ENCODE data around the gene C3orf70. TPM values are rescaled to one million over a fixed set of nuclear protein-coding genes. Genes with fewer than 3 reads are reported as not detected.

The C3orf70 gene
- total RNA-seq, 2 donors from 2014 or later, result 2.6 to 3.4 TPM

DNA sequence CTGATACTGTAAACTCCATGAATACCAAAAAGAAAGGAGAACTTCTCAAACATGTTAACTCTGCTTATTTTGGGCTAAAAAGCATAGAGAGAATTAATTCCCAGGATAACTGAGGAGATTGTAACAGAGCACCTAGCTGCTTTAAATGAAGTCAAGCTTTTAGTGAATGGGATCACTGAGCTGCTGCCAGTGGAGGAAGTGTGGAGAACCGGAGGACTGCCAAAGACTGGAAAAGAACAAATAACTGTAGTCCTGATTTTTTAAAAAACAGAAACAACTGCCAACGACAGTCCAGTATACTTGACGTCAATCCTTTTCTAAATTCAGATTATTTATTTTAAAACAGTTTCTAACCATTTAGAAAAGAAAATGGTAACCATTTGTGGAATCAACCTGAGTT, 3.3 kb downstream of the C3orf70 start:
- Histone ChIP-seq H3K4me1 (peaks cover 0 to 12% of the 10 kb centered on the region in 2 donors), H3K27ac (no peak overlapping the region), H3K27me3 (peaks cover 0 to 3% of the 10 kb centered on the region in 2 donors), H3K36me3 (no peaks in the 10 kb centered on the region), H3K4me3 (no peak overlapping the region), H3K9me3 (no peaks in the 10 kb centered on the region)
- TF ChIP-seq, protein P1, sequence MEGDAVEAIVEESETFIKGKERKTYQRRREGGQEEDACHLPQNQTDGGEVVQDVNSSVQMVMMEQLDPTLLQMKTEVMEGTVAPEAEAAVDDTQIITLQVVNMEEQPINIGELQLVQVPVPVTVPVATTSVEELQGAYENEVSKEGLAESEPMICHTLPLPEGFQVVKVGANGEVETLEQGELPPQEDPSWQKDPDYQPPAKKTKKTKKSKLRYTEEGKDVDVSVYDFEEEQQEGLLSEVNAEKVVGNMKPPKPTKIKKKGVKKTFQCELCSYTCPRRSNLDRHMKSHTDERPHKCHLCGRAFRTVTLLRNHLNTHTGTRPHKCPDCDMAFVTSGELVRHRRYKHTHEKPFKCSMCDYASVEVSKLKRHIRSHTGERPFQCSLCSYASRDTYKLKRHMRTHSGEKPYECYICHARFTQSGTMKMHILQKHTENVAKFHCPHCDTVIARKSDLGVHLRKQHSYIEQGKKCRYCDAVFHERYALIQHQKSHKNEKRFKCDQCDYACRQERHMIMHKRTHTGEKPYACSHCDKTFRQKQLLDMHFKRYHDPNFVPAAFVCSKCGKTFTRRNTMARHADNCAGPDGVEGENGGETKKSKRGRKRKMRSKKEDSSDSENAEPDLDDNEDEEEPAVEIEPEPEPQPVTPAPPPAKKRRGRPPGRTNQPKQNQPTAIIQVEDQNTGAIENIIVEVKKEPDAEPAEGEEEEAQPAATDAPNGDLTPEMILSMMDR (IDR thresholded peaks at IDR 0.05), result no peak
- no peak for DNase-seq (ENCODE audit: low spot score)

DNA sequence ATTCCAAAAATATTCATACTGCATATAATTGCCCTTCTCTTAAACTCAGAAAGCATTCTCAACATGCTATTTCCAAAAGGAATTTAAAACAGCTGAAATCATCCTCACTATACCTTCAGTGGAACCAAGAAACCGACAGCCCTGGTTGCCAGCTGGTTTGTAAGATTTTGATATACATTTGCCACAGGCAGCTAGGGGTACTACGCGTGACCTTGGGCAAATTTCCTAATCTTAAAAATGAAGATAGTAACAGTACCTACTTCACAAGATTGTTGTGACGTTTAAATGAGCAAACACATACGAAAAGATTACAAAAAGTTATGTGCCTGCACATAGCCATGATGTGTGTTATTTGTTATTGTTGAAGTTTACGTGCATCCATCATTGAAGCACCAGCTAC, 7.3 kb downstream of the C3orf70 start:
- no peaks in the 10 kb centered on the region for H3K4me1 ChIP-seq
- DNase-seq (ENCODE audit: low spot score), result no peak
- H3K27me3 ChIP-seq, result peaks cover 0 to 3% of the 10 kb centered on the region in 2 donors
- TF ChIP-seq, protein P1 (IDR thresholded peaks at IDR 0.05), result no peak
- H3K27ac ChIP-seq, result no peak overlapping the region
- no peaks in the 10 kb centered on the region for H3K9me3 ChIP-seq
- no peaks in the 10 kb centered on the region for H3K36me3 ChIP-seq
- H3K4me3 ChIP-seq, result no peak overlapping the region

DNA sequence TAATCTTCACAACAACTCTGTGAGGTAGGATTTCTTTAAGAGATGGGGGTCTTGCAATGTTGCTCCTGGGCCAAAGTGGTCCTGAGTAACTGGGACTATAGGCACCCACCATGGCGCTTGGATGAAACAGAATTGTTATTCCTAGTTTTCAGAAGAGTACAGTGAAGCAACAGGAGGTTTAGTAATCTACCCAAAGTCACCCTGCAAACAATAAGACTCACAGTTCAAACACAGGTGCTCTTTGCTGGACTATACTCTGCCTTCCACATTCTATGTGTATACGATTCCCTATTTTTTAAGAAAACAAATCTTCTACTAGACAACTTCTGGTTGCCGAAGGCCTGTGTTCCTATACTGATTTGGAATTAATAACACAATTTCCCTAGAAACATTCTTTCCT, 8.1 kb downstream of the C3orf70 start:
- no peaks in the 10 kb centered on the region for H3K4me1 ChIP-seq
- no peak overlapping the region for H3K27ac ChIP-seq
- no peaks in the 10 kb centered on the region for H3K9me3 ChIP-seq
- TF ChIP-seq, protein P1 (IDR thresholded peaks at IDR 0.05), result no peak
- H3K4me3 ChIP-seq, result no peak overlapping the region
- H3K36me3 ChIP-seq, result no peaks in the 10 kb centered on the region
- H3K27me3 ChIP-seq, result peaks cover 0 to 3% of the 10 kb centered on the region in 2 donors
- DNase-seq (ENCODE audit: low spot score), result no peak

DNA sequence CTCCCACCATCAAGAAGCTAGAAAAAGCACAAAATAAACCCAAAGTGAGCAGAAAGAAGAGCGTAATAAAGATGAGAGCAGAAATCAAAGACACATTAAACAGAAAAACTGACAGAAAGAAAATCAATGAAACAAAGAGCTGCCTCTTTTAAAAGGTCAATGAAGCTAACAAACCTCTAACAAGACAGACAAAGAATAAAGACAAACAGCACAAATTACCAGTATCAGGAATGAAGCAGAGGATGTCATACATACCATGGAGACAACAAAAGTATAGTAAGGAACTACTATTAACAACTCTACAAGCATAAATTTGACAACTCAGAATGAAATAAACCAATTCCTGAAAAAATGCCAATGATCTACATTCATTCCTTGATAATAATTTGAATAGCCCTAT, 15.0 kb downstream of the C3orf70 start:
- DNase-seq (ENCODE audit: low spot score), result no peak
- TF ChIP-seq, protein P1 (IDR thresholded peaks at IDR 0.05), result no peak
- H3K9me3 ChIP-seq, result no peaks in the 10 kb centered on the region
- H3K27me3 ChIP-seq, result no peaks in the 10 kb centered on the region
- no peaks in the 10 kb centered on the region for H3K4me1 ChIP-seq
- H3K27ac ChIP-seq, result no peak overlapping the region
- no peaks in the 10 kb centered on the region for H3K36me3 ChIP-seq
- no peak overlapping the region for H3K4me3 ChIP-seq

DNA sequence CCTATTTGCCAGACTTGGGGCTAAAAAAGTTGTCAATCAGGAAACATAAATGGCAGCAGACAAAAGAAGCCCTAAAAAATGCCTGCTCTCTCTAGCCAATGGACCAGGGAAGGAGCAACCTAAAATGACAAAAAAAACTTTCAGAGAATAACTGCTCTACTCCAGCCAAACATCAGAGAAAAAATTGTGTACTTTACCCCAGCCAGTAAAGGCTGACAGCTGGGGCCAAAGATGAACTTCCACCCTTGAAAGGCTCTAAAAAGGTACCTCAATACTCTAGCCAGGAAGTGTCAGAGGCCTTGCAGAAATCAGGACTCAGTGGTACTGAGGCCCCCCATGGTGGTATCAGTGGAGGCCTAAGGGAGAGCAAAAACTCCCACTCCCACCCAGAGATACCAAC, 18.4 kb downstream of the C3orf70 start:
- no peak overlapping the region for H3K4me3 ChIP-seq
- TF ChIP-seq, protein P1 (IDR thresholded peaks at IDR 0.05), result no peak
- no peaks in the 10 kb centered on the region for H3K4me1 ChIP-seq

DNA sequence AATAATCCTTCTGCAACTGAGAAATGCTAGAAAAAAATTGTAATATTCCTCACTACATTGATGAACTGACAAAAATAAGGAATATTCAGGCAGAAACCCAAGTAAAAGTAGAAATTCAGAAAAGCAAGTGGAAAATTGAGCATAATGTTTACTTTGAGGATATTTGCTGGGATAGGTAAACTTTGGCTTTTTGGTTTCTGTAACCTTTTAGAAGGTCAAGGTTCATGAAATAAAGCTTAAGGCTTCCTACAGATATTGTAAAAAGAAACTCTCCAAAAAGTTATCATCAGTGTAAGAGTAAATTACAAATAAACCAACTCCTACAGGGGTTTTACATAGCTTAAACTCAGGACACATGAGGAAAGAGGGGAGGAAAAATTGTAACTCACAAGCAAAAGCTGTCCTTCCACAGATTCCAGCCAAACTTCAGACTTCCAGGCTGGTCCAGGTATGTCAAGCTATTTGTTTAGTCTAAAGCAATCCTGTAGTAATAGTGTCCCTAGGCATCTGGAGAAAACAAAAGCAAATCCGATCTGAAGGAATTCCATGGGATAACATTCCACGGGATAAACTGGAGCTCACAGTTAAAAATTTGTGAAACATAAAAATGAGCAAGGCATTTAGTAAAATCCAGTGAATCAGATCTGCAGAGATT, 21.1 kb downstream of the C3orf70 start:
- DNase-seq (ENCODE audit: low spot score), result no peak
- H3K9me3 ChIP-seq, result no peaks in the 10 kb centered on the region
- no peaks in the 10 kb centered on the region for H3K36me3 ChIP-seq
- TF ChIP-seq, protein P1 (IDR thresholded peaks at IDR 0.05), result no peak
- no peaks in the 10 kb centered on the region for H3K27me3 ChIP-seq
- H3K27ac ChIP-seq, result no peak overlapping the region
- H3K4me1 ChIP-seq, result no peaks in the 10 kb centered on the region
- H3K4me3 ChIP-seq, result no peak overlapping the region

More for the DNA sequence above, 18.4 kb downstream of the C3orf70 start:
- Histone ChIP-seq H3K27ac (no peak overlapping the region), H3K36me3 (no peaks in the 10 kb centered on the region), H3K9me3 (no peaks in the 10 kb centered on the region), H3K27me3 (no peaks in the 10 kb centered on the region)
- DNase-seq (ENCODE audit: low spot score), result no peak

All from right atrium auricular region (tissue), 2 donors.